DND-41 (cell line): ENCODE data around the gene MERTK.

Experiments
- CTCF ChIP-seq: IDR thresholded peaks from 2 replicates; pipeline ENCODE4 v1.5.1; 2012; ENCODE audit warnings: borderline replicate concordance, low read length, moderate library complexity, mild to moderate bottlenecking; ENCODE audit not compliant: poor library complexity, severe bottlenecking; ENCODE audit errors: extremely low read depth
- EZH2 ChIP-seq: IDR thresholded peaks from 3 replicates; pipeline ENCODE4 v1.6.1; 2012; ENCODE audit warnings: borderline replicate concordance, low read depth, mild to moderate bottlenecking, moderate library complexity, low read length, inconsistent platforms; ENCODE audit not compliant: severe bottlenecking

- no peak for TF ChIP-seq CTCF
- TF ChIP-seq EZH2 = no peak
Measured at GRCh38 chr2:111896024-111896423, 2.4 kb upstream of the MERTK start.
